NOMO-1 treated with DMSO at 0.1 percent for 48 hours (cell line): ENCODE data around the gene TMEM131L.
"Not testable (repeated sequence)": the region's sequence is repeated elsewhere in the genome, so short reads cannot be mapped to it uniquely, and the experiment has no call there.

Experiments
- DNase-seq: peaks from one replicate; lab custom pipeline; 2025; ENCODE audit not compliant: unreplicated experiment; lab: John Stamatoyannopoulos, UW

The TMEM131L gene

GRCh38 chr4:153501578-153501977 is 35.4 kb downstream of the TMEM131L start:
- DNase-seq = no peak

GRCh38 chr4:153502584-153502983 is 36.4 kb downstream of the TMEM131L start:
- no peak for DNase-seq

- DNase-seq = no peak
Observed at GRCh38 chr4:153506341-153507309, 40.5 kb downstream of the TMEM131L start.

GRCh38 chr4:153507310-153508073 is 41.3 kb downstream of the TMEM131L start:
- DNase-seq = no peak

- DNase-seq = not testable (repeated sequence)
Observed at GRCh38 chr4:153509212-153509611, 43.1 kb downstream of the TMEM131L start.

- DNase-seq = no peak
Observed at GRCh38 chr4:153509724-153510123, 43.6 kb downstream of the TMEM131L start.

- no peak for DNase-seq
Observed at GRCh38 chr4:153510252-153511001, 44.3 kb downstream of the TMEM131L start.

- no peak for DNase-seq
Observed at GRCh38 chr4:153511104-153511503, 44.9 kb downstream of the TMEM131L start.

GRCh38 chr4:153512162-153512852 is 46.1 kb downstream of the TMEM131L start:
- DNase-seq = no peak

GRCh38 chr4:153512952-153513500 is 46.9 kb downstream of the TMEM131L start:
- DNase-seq = no peak

- no peak for DNase-seq
Observed at GRCh38 chr4:153513596-153513995, 47.4 kb downstream of the TMEM131L start.

- no peak for DNase-seq
Observed at GRCh38 chr4:153514001-153514526, 47.9 kb downstream of the TMEM131L start.

- DNase-seq = no peak
Observed at GRCh38 chr4:153514688-153515426, 48.7 kb downstream of the TMEM131L start.

- no peak for DNase-seq
Observed at GRCh38 chr4:153517159-153517558, 51.0 kb downstream of the TMEM131L start.

- DNase-seq = no peak
Observed at GRCh38 chr4:153518001-153518400, 51.8 kb downstream of the TMEM131L start.

- no peak for DNase-seq
Observed at GRCh38 chr4:153518637-153519389, 52.7 kb downstream of the TMEM131L start.

- DNase-seq = no peak
Observed at GRCh38 chr4:153519687-153520086, 53.5 kb downstream of the TMEM131L start.

- DNase-seq = no peak
Observed at GRCh38 chr4:153520227-153520626, 54.1 kb downstream of the TMEM131L start.
